ENCODE data around the gene CSMD2. TPM values are rescaled to one million over a fixed set of nuclear protein-coding genes. Genes with fewer than 3 reads are reported as not detected.

The CSMD2 gene
- total RNA-seq, 5 donors from 2014 or later (not counting 1 experiment from before 2014, with no cell fraction given): 0.03 TPM; not detected in 4

DNA sequence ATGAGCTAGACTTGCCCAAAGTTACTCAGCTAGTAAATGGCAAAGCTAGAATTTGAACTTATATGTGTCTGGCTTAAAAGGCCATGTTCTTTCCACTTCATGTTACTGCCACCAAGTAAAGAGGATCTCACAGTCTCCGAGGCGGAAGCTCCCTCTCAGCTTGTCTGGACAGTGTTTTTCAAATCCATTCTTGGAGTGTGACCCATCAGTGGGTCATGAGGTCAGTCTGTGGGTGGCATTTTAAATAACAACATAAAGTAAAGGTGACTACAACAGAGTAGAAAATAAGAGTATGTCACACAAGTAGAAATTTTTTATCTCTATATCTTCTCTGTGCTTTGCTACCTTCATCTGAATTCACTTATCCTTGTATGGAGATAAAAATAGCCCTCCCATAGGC lies 304.4 kb downstream of the CSMD2 start:
- no peaks in the 10 kb centered on the region for H3K9me3 ChIP-seq
- Mint-ChIP-seq H3K4me1 (no peaks in the 10 kb centered on the region), H3K36me3 (no peaks in the 10 kb centered on the region), H3K27ac (no peak overlapping the region), H3K4me3 (no peak overlapping the region), H3K27me3 (peaks cover 22 to 34% of the 10 kb centered on the region in 2 donors), H3K9me3 (no peaks in the 10 kb centered on the region)
- no peak for ATAC-seq (replicated peaks in 1 of 4)
- no peak overlapping the region for H3K4me3 ChIP-seq (ENCODE audit: control insufficient read depth in 1 of 2, extremely low read depth in 1 of 2, low read length in 1 of 2)
- no peaks in the 10 kb centered on the region for H3K36me3 ChIP-seq (ENCODE audit: control insufficient read depth in 2 of 2, extremely low read depth in 1 of 2, insufficient read depth in 1 of 2, low read length in 1 of 2)
- no CpG with 5 or more reads among the region's 2 CpGs for WGBS (ENCODE audit: insufficient coverage)
- ChIA-PET CTCF (no interaction called here), POLR2A (no interaction called here)
- peaks cover 0 to 4% of the 10 kb centered on the region in 2 experiments for H3K27me3 ChIP-seq (replicated peaks in 1 of 2; ENCODE audit: control insufficient read depth in 2 of 2, extremely low read depth in 1 of 2, insufficient read depth in 2 of 2, low read length in 1 of 2)
- no peak for DNase-seq
- H3K27ac ChIP-seq (ENCODE audit: low read length): no peak overlapping the region
- no peaks in the 10 kb centered on the region for H3K4me1 ChIP-seq (ENCODE audit: control insufficient read depth in 1 of 2, extremely low read depth in 1 of 2, insufficient read depth in 2 of 2, low read length in 2 of 2)

DNA sequence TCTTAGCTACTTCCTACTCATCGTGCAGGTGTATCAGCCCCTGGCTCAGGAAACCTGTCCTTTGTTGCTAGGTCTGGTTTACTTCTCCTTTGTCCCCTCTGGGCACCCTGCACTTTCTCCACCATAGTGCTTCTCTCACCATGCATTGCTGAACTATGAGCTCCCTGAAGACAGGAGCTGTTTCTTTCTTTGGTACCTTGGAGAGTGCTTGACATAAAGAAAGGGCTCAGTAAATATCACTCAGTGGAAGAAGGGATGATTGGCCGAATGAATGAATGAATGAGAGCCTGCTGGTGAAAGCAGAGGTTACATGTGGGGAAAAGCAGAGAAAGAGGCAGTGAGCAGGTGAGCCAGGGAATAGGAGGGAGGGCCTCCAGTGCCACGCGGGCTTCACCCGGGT lies 310.9 kb downstream of the CSMD2 start:
- CTCF ChIA-PET: no interaction called here
- Histone ChIP-seq H3K4me3 (ENCODE audit: control insufficient read depth in 1 of 2, extremely low read depth in 1 of 2, low read length in 1 of 2) (no peak overlapping the region), H3K9me3 (no peaks in the 10 kb centered on the region), H3K27me3 (replicated peaks in 1 of 2; ENCODE audit: control insufficient read depth in 2 of 2, extremely low read depth in 1 of 2, insufficient read depth in 2 of 2, low read length in 1 of 2) (peaks cover 0 to 5% of the 10 kb centered on the region in 2 experiments), H3K4me1 (ENCODE audit: control insufficient read depth in 1 of 2, extremely low read depth in 1 of 2, insufficient read depth in 2 of 2, low read length in 2 of 2) (no peaks in the 10 kb centered on the region), H3K27ac (ENCODE audit: low read length) (no peak overlapping the region), H3K36me3 (ENCODE audit: control insufficient read depth in 2 of 2, extremely low read depth in 1 of 2, insufficient read depth in 1 of 2, low read length in 1 of 2) (no peaks in the 10 kb centered on the region)
- 89% methylated on average over 4 of the region's 5 CpGs for WGBS (ENCODE audit: insufficient coverage)
- ATAC-seq (replicated peaks in 1 of 4) (no peak), DNase-seq (no peak)
- Mint-ChIP-seq H3K4me1 (no peaks in the 10 kb centered on the region), H3K27me3 (peaks cover 20 to 24% of the 10 kb centered on the region in 2 donors), H3K27ac (no peak overlapping the region), H3K36me3 (no peaks in the 10 kb centered on the region), H3K9me3 (no peaks in the 10 kb centered on the region), H3K4me3 (no peak overlapping the region)
- POLR2A ChIA-PET: no interaction called here

DNA sequence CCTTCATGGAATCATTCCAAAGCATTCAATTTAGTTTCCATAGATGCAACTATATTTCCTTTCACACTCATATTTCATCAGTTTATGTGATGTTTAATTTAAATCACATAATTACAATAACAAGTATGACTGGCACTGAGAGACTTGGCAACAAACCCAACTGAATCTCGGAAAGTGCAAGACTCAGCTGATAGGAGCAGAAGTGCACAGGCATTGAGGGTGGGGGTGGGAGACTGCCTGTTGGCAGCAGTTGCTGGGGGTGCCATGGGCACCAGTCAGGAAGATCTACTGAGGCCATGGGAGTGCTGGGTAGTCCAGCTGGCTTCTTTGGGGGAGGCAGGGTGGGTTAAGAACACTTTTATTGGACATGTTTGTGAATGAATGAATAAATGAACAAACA lies 311.6 kb downstream of the CSMD2 start:
- Mint-ChIP-seq H3K4me3 (no peak overlapping the region), H3K27me3 (peaks cover 17 to 21% of the 10 kb centered on the region in 2 donors), H3K9me3 (no peaks in the 10 kb centered on the region), H3K4me1 (no peaks in the 10 kb centered on the region), H3K27ac (no peak overlapping the region), H3K36me3 (no peaks in the 10 kb centered on the region)
- WGBS (ENCODE audit: insufficient coverage): 75% methylated on average over 1 of the region's 1 CpG
- ChIA-PET POLR2A (no interaction called here), CTCF (no interaction called here)
- Histone ChIP-seq H3K9me3 (no peaks in the 10 kb centered on the region), H3K36me3 (ENCODE audit: control insufficient read depth in 2 of 2, extremely low read depth in 1 of 2, insufficient read depth in 1 of 2, low read length in 1 of 2) (no peaks in the 10 kb centered on the region), H3K4me1 (ENCODE audit: control insufficient read depth in 1 of 2, extremely low read depth in 1 of 2, insufficient read depth in 2 of 2, low read length in 2 of 2) (no peaks in the 10 kb centered on the region), H3K27me3 (replicated peaks in 1 of 2; ENCODE audit: control insufficient read depth in 2 of 2, extremely low read depth in 1 of 2, insufficient read depth in 2 of 2, low read length in 1 of 2) (peaks cover 0 to 5% of the 10 kb centered on the region in 2 experiments), H3K4me3 (ENCODE audit: control insufficient read depth in 1 of 2, extremely low read depth in 1 of 2, low read length in 1 of 2) (no peak overlapping the region), H3K27ac (ENCODE audit: low read length) (no peak overlapping the region)
- DNase-seq (no peak), ATAC-seq (replicated peaks in 1 of 4) (no peak)

DNA sequence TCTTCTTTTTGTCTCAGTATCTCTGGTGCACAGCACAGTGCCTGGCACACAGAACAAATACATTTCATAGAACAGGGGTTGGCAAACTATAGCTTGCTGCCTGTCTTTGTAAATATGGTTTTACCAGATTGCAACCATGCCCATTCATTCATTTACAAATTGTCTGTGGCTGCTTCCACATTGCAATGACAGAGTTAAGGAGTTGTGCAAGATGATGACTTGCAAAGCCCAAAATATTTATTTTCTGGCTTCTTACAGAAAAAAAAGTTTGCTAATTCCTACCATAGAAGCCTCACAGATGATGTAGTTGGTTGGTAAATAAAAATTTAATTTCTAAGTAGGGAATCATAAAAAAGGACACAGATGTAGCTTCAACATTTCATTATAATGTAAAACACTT lies 312.3 kb downstream of the CSMD2 start:
- Mint-ChIP-seq H3K36me3 (no peaks in the 10 kb centered on the region), H3K4me1 (no peaks in the 10 kb centered on the region), H3K4me3 (no peak overlapping the region), H3K9me3 (no peaks in the 10 kb centered on the region), H3K27me3 (peaks cover 15 to 17% of the 10 kb centered on the region in 2 donors), H3K27ac (no peak overlapping the region)
- no peak overlapping the region for H3K4me3 ChIP-seq (ENCODE audit: control insufficient read depth in 1 of 2, extremely low read depth in 1 of 2, low read length in 1 of 2)
- no peak for ATAC-seq (replicated peaks in 1 of 4)
- no peak overlapping the region for H3K27ac ChIP-seq (ENCODE audit: low read length)
- H3K36me3 ChIP-seq (ENCODE audit: control insufficient read depth in 2 of 2, extremely low read depth in 1 of 2, insufficient read depth in 1 of 2, low read length in 1 of 2): no peaks in the 10 kb centered on the region
- CTCF ChIA-PET: no interaction called here
- no peaks in the 10 kb centered on the region for H3K9me3 ChIP-seq
- peaks cover 0 to 5% of the 10 kb centered on the region in 2 experiments for H3K27me3 ChIP-seq (replicated peaks in 1 of 2; ENCODE audit: control insufficient read depth in 2 of 2, extremely low read depth in 1 of 2, insufficient read depth in 2 of 2, low read length in 1 of 2)
- no peak for DNase-seq
- no peaks in the 10 kb centered on the region for H3K4me1 ChIP-seq (ENCODE audit: control insufficient read depth in 1 of 2, extremely low read depth in 1 of 2, insufficient read depth in 2 of 2, low read length in 2 of 2)
- POLR2A ChIA-PET: no interaction called here

DNA sequence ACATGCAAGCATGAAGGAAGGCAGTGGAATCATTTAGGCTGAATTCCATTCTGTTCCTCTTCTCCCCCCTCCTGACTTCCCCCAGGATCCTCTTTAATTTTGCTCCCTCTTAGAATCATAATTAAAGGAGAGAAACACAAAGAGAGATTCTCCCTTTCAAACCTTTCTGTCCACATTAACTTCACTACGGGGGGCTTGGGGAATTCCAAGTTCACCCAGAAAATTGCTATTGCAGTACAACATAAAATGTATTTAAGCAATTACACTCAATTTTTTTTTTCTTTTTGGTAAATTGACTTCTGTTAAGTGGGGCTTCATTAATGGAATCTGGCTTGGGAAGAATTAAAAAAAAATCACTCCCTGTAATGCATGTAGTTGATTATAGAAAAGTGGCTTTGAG lies 314.5 kb downstream of the CSMD2 start:
- no peaks in the 10 kb centered on the region for H3K36me3 ChIP-seq (ENCODE audit: control insufficient read depth in 2 of 2, extremely low read depth in 1 of 2, insufficient read depth in 1 of 2, low read length in 1 of 2)
- peaks cover 0 to 11% of the 10 kb centered on the region in 2 experiments for H3K27me3 ChIP-seq (replicated peaks in 1 of 2; ENCODE audit: control insufficient read depth in 2 of 2, extremely low read depth in 1 of 2, insufficient read depth in 2 of 2, low read length in 1 of 2)
- Mint-ChIP-seq H3K36me3 (no peaks in the 10 kb centered on the region), H3K9me3 (no peaks in the 10 kb centered on the region), H3K27me3 (peaks cover 12 to 13% of the 10 kb centered on the region in 2 donors), H3K4me3 (no peak overlapping the region), H3K4me1 (no peaks in the 10 kb centered on the region), H3K27ac (no peak overlapping the region)
- H3K4me1 ChIP-seq (ENCODE audit: control insufficient read depth in 1 of 2, extremely low read depth in 1 of 2, insufficient read depth in 2 of 2, low read length in 2 of 2): no peaks in the 10 kb centered on the region
- H3K4me3 ChIP-seq (ENCODE audit: control insufficient read depth in 1 of 2, extremely low read depth in 1 of 2, low read length in 1 of 2): no peak overlapping the region
- H3K9me3 ChIP-seq: no peaks in the 10 kb centered on the region
- DNase-seq (no peak), ATAC-seq (replicated peaks in 1 of 4) (no peak)
- POLR2A ChIA-PET: no interaction called here
- H3K27ac ChIP-seq (ENCODE audit: low read length): no peak overlapping the region
- WGBS (ENCODE audit: insufficient coverage): no CpG with 5 or more reads among the region's 1 CpG
- CTCF ChIA-PET: no interaction called here

DNA sequence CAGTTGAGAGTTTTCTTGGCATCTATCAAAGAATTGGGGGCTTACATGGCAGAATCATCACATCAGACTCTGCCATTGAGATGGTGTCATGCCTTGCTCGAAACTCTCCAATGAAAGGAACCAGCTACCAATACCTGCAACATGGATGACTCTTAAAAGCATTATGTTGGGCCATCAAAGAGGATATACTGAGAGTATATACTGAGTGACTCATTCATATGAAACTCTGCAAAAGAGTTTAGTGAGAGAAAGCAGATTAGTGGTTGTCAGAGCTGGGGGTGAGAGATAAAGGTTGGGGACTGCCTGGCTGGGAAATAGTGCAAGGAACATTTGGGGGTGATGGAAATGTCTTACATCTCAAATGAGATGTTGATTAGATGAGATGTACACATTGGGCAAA lies 315.8 kb downstream of the CSMD2 start:
- Mint-ChIP-seq H3K36me3 (no peaks in the 10 kb centered on the region), H3K4me1 (no peaks in the 10 kb centered on the region), H3K4me3 (no peak overlapping the region), H3K9me3 (no peaks in the 10 kb centered on the region), H3K27ac (no peak overlapping the region), H3K27me3 (peaks cover 10 to 11% of the 10 kb centered on the region in 2 donors)
- DNase-seq: no peak
- ChIA-PET POLR2A (no interaction called here), CTCF (interaction anchor here in 1 of 2 donors (0.6 kb wide), 1 partner anchor 8 kb away, joined by 5 read pairs; no protein-coding TSS in a partner anchor)
- no CpG with 5 or more reads among the region's 1 CpG for WGBS (ENCODE audit: insufficient coverage)
- H3K36me3 ChIP-seq (ENCODE audit: control insufficient read depth in 2 of 2, extremely low read depth in 1 of 2, insufficient read depth in 1 of 2, low read length in 1 of 2): no peaks in the 10 kb centered on the region
- no peaks in the 10 kb centered on the region for H3K4me1 ChIP-seq (ENCODE audit: control insufficient read depth in 1 of 2, extremely low read depth in 1 of 2, insufficient read depth in 2 of 2, low read length in 2 of 2)
- no peaks in the 10 kb centered on the region for H3K9me3 ChIP-seq
- H3K4me3 ChIP-seq (ENCODE audit: control insufficient read depth in 1 of 2, extremely low read depth in 1 of 2, low read length in 1 of 2): no peak overlapping the region
- H3K27me3 ChIP-seq (replicated peaks in 1 of 2; ENCODE audit: control insufficient read depth in 2 of 2, extremely low read depth in 1 of 2, insufficient read depth in 2 of 2, low read length in 1 of 2): peaks cover 0 to 8% of the 10 kb centered on the region in 2 experiments
- no peak overlapping the region for H3K27ac ChIP-seq (ENCODE audit: low read length)
- ATAC-seq (replicated peaks in 1 of 4): no peak
